ENCODE measurements around the gene IBA57. TPM values are rescaled to one million over a fixed set of nuclear protein-coding genes. Genes with fewer than 3 reads are reported as not detected.

IBA57 gene
- polyA plus RNA-seq, 1 donor (not counting 4 experiments of a cell fraction or from before 2014, with no cell fraction given) = 1.5 TPM

DNA sequence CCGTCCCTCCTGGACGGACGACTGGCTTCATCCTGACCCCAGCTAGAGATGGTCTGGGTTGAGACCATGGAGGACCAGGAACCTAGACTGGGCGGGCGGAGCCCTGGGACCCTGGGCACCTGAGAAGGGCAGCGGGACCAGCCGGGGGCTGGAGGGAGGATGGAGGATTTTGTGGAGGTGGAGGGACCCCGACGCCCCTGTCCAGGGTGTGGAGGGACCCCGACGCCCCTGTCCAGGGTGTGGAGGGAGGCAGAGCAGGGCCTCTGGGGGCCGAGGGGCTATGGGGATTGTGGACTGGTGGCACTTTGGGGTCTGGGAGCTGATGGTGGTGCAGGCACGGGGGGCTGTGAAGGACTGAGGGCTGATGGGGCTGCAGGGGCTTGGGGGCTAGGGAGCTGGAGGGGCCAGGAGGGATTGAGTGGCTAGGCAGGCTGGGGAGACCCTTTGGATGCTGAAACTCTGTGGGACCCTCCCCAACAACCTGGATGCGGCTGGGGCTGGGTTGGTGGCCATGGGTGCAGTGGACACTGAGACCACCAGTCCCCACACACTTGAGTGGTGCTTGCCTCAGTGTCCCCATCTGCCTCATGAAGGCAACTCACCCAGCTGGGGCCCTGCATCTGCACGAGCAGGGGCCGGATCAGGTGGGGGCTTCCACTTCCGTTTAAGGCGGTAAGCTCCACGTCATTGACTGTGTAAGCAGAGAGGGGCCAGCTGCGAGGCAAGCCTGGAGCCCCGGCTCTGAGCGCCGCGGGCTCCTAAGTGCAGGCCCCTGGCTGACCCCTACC lies 8.5 kb upstream of the IBA57 start:
- Histone ChIP-seq H3K9me1 (ENCODE audit: control insufficient read depth, extremely low read depth, insufficient read depth, low read length) (no peaks in the 10 kb centered on the region), H3K9me3 (ENCODE audit: control insufficient read depth, low read depth, low read length) (no peaks in the 10 kb centered on the region), H4K20me1 (ENCODE audit: control insufficient read depth, extremely low read depth, insufficient read depth, low read length) (no peaks in the 10 kb centered on the region), H3K4me3 (ENCODE audit: control insufficient read depth in 2 of 3, extremely low read depth in 1 of 3, insufficient read depth in 2 of 3, low read depth in 1 of 3, low read length in 3 of 3) (no peak overlapping the region), H2AFZ (ENCODE audit: control insufficient read depth, low read length) (no peak overlapping the region), H3K4me2 (ENCODE audit: control insufficient read depth, extremely low read depth, insufficient read depth, low read depth, low read length) (no peak overlapping the region), H3K79me2 (ENCODE audit: control insufficient read depth, insufficient read depth, low read length) (no peaks in the 10 kb centered on the region), H3K4me1 (ENCODE audit: control insufficient read depth, extremely low read depth, insufficient read depth, low read length) (peaks cover 29% of the 10 kb centered on the region), H3K27ac (ENCODE audit: control insufficient read depth, insufficient read depth, low read length) (no peak overlapping the region), H3K27me3 (ENCODE audit: control insufficient read depth, extremely low read depth, insufficient read depth, low read length) (no peaks in the 10 kb centered on the region), H3K9ac (ENCODE audit: control insufficient read depth, extremely low read depth, insufficient read depth, low read length) (no peak overlapping the region), H3K36me3 (ENCODE audit: control insufficient read depth in 2 of 2, extremely low read depth in 1 of 2, insufficient read depth in 2 of 2, low read length in 2 of 2) (no peaks in the 10 kb centered on the region)
- no peak for FAIRE-seq
- no peak for DNase-seq (ENCODE audit: low read depth, low spot score)
- dilution Hi-C loops (cut with MboI; ENCODE audit: extremely low pct_ligation_motif_present, low sequenced_read_pairs) = no loop called here
- no peak for TF ChIP-seq EZH2 (IDR thresholded peaks at IDR 0.05; ENCODE audit: low read length)
- TF ChIP-seq, protein P1, sequence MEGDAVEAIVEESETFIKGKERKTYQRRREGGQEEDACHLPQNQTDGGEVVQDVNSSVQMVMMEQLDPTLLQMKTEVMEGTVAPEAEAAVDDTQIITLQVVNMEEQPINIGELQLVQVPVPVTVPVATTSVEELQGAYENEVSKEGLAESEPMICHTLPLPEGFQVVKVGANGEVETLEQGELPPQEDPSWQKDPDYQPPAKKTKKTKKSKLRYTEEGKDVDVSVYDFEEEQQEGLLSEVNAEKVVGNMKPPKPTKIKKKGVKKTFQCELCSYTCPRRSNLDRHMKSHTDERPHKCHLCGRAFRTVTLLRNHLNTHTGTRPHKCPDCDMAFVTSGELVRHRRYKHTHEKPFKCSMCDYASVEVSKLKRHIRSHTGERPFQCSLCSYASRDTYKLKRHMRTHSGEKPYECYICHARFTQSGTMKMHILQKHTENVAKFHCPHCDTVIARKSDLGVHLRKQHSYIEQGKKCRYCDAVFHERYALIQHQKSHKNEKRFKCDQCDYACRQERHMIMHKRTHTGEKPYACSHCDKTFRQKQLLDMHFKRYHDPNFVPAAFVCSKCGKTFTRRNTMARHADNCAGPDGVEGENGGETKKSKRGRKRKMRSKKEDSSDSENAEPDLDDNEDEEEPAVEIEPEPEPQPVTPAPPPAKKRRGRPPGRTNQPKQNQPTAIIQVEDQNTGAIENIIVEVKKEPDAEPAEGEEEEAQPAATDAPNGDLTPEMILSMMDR (optimal IDR thresholded peaks at IDR 0.05 in 1 of 3, IDR thresholded peaks at IDR 0.05 in 1 of 3, conservative IDR thresholded peaks at IDR 0.05 in 1 of 3; ENCODE audit: extremely low read depth in 1 of 3, insufficient read depth in 2 of 3, low read length in 3 of 3) = no peak

DNA sequence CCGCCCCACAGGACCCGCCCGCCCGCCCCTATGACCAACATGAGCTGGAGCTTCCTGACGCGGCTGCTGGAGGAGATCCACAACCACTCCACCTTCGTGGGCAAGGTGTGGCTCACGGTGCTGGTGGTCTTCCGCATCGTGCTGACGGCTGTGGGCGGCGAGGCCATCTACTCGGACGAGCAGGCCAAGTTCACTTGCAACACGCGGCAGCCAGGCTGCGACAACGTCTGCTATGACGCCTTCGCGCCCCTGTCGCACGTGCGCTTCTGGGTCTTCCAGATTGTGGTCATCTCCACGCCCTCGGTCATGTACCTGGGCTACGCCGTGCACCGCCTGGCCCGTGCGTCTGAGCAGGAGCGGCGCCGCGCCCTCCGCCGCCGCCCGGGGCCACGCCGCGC lies 7.9 kb upstream of the IBA57 start:
- TF ChIP-seq, protein P1 (optimal IDR thresholded peaks at IDR 0.05 in 1 of 3, IDR thresholded peaks at IDR 0.05 in 1 of 3, conservative IDR thresholded peaks at IDR 0.05 in 1 of 3; ENCODE audit: extremely low read depth in 1 of 3, insufficient read depth in 2 of 3, low read length in 3 of 3) = no peak
- TF ChIP-seq EZH2 (IDR thresholded peaks at IDR 0.05; ENCODE audit: low read length) = no peak
- Histone ChIP-seq H3K4me3 (ENCODE audit: control insufficient read depth in 2 of 3, extremely low read depth in 1 of 3, insufficient read depth in 2 of 3, low read depth in 1 of 3, low read length in 3 of 3) (no peak overlapping the region), H3K9ac (ENCODE audit: control insufficient read depth, extremely low read depth, insufficient read depth, low read length) (no peak overlapping the region), H3K9me1 (ENCODE audit: control insufficient read depth, extremely low read depth, insufficient read depth, low read length) (no peaks in the 10 kb centered on the region), H4K20me1 (ENCODE audit: control insufficient read depth, extremely low read depth, insufficient read depth, low read length) (no peaks in the 10 kb centered on the region), H3K79me2 (ENCODE audit: control insufficient read depth, insufficient read depth, low read length) (no peaks in the 10 kb centered on the region), H3K27ac (ENCODE audit: control insufficient read depth, insufficient read depth, low read length) (no peak overlapping the region), H3K36me3 (ENCODE audit: control insufficient read depth in 2 of 2, extremely low read depth in 1 of 2, insufficient read depth in 2 of 2, low read length in 2 of 2) (no peaks in the 10 kb centered on the region), H3K4me2 (ENCODE audit: control insufficient read depth, extremely low read depth, insufficient read depth, low read depth, low read length) (no peak overlapping the region), H2AFZ (ENCODE audit: control insufficient read depth, low read length) (no peak overlapping the region), H3K9me3 (ENCODE audit: control insufficient read depth, low read depth, low read length) (no peaks in the 10 kb centered on the region), H3K4me1 (ENCODE audit: control insufficient read depth, extremely low read depth, insufficient read depth, low read length) (peaks cover 35% of the 10 kb centered on the region), H3K27me3 (ENCODE audit: control insufficient read depth, extremely low read depth, insufficient read depth, low read length) (no peaks in the 10 kb centered on the region)
- FAIRE-seq = no peak
- dilution Hi-C loops (cut with MboI; ENCODE audit: extremely low pct_ligation_motif_present, low sequenced_read_pairs) = no loop called here
- no peak for DNase-seq (ENCODE audit: low read depth, low spot score)

All from keratinocyte (primary cell).